ENCODE data around the gene ITK. TPM values are rescaled to one million over a fixed set of nuclear protein-coding genes. Genes with fewer than 3 reads are reported as not detected.

Gene ITK
- total RNA-seq, 1 donor from 2014 or later = 0.70 TPM

DNA sequence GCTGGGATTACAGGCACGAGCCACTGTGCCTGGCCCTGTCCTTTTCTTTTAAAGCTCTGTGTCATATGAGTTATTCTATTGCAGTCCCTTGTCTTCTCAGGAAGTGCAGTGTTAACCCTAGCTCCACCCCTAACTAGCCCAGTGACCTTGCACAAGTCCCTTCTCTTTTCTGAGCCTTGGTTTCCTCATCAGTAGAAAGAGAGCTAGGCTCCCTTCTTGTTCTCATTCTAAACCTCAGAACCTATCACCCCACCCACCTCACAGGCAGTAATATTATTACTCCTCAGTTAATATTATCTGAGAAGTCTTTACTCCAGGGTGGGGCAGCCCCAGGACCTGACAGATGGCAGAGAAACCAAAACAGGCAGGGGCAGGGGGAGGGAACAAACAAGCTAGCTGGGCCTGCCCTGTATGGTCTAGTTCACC is 92.5 kb downstream of the ITK start:
- ATAC-seq = no peak
- DNase-seq (ENCODE audit: low spot score) = no peak

DNA sequence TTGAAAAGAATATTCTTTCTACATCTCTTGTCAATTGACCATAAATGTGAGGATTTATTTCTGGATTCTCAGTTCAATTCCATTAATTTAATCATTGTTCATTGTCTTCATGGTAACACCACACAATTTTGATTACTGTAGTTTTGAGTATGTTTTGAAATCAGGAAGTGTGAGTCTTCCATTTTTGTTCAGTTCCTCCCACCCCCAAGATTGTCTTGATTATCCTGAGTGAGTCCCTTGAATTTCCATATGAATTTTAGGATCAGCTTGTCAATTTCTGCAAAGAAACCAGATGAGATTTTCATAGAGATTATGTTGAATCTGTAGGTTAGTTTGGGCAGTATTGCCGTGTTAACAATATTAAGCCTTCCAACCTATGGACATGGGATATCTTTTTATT is 94.8 kb downstream of the ITK start:
- DNase-seq (ENCODE audit: low spot score) (no peak), ATAC-seq (no peak)

DNA sequence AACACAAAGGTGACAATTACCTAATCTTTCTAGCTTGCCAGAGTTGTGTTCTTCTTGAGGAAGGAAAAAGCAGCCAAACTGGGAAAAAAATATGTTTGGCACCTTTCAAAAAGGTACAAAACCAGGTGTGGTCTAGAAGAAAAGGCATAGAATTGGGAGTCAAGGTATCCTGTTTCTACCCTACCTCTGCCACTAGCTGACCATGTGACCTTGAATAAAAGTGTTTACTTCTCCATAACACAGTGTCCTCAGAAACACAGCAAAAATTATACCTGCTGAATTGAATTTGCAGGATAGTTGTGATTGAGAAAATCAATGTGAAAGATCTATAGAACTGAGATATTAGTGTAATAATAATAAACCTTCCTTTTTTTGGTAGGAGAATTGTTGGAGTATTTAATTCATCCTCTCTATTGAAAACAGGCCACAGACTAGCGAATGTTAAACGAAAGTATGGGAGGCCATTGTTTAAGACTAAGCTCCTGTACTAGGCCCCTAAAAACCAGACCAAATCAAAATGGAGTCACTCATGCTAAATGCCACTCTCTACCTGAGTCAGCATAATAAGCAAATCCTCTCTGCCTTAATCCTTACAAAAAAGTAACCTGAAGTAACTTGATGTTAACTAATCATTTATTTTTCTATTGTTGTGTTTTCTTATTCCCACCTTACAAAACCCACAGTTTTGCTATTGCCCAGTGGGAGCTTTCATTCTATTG is 97.8 kb downstream of the ITK start:
- no peak for ATAC-seq

DNA sequence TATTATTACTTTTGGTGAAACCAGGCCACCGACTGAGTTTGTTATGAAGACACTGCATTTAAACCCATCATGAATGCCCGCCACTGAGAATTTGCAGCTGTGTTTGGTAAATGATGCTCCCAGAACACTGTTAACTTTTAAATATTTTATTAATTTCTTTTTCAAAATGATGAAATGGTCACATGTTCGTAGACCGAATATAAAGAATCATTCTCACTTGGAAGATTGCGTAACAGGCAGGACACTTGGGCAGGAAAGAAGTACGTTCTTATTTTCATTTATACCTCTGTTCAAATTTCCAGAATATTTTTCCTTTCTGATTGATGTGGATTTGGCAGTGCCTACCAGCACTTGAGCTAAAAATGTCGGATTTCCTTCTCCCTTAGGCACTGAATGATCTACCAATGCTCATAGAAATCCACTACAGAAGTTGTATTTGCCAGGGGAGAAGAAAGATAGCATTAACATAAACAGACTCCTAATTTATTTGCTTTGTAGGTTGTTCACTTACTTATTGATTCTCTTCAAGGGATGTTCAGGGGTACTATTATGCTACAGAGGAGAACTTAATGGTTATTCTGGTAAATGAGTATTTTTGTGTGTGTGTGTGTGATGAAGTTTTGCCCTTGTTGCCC is 99.1 kb downstream of the ITK start:
- DNase-seq (ENCODE audit: low spot score) (no peak), ATAC-seq (no peak)

More for the DNA sequence above, 97.8 kb downstream of the ITK start:
- no peak for DNase-seq (ENCODE audit: low spot score)

DNA sequence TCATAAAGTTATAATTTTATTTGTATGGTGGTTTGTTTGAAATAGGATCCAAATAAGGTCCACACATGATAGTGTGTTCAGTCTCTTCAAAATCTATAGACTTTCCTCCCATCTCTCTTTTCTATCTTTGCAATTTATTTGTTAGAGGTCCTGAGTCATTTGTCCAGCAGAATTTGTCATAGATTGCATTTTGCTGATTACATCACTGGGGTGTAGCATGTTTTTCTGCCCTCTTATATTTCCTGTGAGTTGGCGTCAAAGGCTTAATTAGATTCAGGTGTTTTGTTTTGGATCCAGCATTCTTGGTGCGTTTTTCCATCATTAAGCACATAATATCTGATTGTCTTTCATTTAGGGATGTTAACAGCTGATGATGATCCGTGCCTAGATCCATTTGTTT is 100.3 kb downstream of the ITK start:
- ATAC-seq (no peak), DNase-seq (ENCODE audit: low spot score) (no peak)

DNA sequence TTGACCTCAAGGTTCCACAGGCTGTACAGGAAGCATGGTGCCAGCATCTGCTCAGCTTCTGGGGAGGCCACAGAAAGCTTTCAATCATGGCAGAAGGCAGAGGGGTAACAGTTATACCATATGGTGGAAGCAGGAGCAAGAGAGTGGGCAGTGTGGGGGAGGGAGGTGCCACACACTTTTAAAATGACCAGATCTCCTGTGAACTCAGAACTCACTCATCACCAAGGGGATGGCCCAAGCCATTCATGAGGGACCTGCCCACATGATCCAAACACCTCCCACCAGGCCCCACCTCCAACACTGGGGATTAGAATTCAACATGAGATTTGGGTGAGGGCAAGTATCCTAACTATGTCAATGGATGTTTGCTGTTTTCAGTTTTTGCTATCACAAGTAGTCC is 101.5 kb downstream of the ITK start:
- DNase-seq (ENCODE audit: low spot score) (no peak), ATAC-seq (no peak)

DNA sequence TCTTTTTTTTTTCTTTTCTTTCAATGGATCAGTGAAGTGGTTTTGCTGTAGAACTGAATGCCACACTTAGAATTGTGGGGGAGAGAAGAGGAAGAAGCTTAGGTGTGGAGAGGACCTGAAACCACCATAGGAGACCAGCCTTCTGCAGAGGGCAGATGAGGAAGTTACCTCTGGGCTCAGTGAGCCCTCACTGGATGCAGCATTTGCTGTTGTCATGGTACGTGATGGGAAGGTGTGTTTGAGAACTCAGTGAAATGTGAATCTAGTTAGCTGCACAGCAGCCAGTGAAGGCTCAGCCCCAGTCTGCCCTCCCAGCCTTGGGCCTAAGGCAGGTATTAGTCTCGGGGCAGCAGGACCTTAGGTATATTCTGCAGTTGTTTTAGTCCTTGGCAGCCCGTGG is 102.8 kb downstream of the ITK start:
- DNase-seq (ENCODE audit: low spot score) = no peak
- no peak for ATAC-seq

DNA sequence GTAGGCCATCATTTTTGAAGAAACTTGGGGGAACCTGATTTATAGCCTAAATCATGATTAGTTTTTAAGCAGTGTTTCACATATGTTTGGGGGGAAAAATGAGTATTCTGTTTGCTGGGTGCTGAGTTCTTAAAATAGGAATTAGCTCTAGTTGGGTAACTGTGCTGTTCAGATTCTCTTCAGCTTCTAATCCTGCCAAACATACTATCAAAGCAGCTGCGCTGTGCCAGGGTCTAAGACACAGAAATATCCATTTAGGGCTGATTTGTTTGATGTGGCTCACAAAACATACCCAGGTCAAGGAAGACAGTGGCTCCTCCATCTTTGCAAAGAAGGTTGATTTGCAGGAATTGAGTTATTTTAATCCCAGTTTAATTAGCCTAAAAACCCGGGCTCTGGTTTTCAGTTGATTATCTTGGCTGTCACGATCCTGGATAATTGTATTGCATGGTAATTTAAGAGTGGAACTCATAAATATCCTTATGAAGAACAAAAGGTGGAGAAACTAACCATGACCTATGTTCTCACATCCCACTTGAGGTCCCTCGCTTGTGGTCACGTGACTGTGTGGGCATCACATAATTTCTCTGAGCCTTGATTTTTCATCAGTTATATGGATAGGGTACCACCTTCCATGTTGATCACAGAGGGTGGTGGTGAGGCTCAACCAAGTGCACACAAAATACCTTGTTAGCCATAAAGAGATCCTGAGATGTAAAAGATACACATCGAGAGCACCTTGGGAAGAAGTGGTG is 104.0 kb downstream of the ITK start:
- no peak for ATAC-seq
- no peak for DNase-seq (ENCODE audit: low spot score)

DNA sequence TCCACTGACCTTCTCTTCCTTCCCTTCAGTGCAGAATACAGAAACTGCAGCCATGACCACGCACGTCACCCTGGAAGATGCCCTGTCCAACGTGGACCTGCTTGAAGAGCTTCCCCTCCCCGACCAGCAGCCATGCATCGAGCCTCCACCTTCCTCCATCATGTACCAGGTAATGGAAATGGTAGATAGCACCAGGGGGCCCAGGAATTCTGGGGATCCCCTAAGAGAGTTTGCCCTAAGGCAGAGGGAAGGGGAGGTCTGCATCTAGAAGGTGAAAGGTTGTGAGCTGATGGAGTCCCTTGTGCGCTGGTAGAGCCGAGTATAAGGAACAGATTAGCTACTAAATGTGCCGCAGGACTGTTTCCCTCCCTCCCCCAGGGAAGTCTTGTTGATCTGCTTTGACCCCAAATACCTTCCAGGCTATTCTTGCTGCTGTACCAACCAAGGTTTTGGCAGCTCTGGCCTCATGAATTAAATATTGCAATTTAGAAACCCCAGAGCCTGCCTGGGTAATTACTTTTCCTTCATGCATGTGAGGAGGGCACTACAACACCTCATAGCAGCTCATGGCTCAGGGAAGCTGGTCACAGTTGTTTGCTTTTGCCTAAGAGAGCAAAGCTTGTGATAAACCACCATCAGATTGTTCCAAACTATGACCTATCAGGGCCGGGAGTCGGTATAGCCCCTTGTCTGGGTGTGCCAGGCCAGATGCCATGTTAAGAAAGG is 104.8 kb downstream of the ITK start:
- DNase-seq (ENCODE audit: low spot score) (no peak), ATAC-seq (peak; percentile 51)

DNA sequence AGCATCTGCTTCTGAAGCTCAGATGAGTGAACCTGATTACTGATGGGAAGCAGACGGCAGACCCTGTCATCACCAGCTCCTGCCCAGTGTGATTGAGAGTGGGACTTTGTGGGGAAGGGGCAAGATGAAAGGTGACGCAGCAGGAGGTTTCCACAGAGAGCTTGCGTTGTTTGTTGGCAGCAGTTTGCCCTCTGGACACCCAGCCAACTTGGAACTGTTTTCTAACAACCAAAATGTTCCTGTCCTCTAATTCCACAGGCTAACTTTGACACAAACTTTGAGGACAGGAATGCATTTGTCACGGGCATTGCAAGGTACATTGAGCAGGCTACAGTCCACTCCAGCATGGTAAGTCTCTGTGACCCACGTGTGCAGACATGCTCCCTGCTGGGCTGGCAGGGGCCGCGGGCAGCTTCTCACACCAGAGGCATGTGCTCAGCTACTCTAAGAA is 106.1 kb downstream of the ITK start:
- ATAC-seq (peak; percentile 69), DNase-seq (ENCODE audit: low spot score) (peak; percentile 89)

DNA sequence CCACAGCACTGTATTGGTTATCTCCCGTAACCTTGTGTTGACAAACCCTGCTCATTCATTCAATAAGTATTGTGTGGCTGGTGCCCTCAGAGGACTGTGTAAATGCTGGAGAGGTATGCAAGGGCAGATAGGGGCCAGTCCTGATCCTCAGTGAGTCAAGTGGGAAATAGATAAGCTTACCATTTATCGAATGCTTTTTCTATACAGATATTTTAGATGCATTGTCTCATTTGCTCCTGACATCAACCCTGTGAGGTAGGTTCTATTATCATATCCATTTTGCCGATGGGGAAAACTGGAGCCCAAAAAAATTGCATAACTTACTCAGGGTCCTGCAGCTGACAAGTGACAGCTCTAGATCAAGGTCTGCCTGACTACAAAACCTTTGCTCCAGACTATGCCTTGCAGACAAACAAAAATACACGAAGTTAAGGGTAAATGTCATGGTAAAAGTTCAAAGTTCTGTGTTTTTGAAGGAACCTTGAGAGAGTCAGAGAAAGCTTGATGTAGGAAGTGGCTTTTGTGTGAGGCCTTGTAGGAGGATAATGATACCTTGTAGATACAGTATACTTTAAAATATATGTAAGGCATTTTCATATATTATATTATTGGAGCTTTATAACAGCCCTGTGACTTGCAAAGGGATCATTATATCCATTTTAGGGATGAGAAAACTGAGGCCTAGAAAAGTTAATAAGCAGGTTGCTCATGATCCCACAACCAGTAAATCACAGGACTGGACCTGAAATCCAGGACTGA is 107.9 kb downstream of the ITK start:
- ATAC-seq = peak; percentile 18

DNA sequence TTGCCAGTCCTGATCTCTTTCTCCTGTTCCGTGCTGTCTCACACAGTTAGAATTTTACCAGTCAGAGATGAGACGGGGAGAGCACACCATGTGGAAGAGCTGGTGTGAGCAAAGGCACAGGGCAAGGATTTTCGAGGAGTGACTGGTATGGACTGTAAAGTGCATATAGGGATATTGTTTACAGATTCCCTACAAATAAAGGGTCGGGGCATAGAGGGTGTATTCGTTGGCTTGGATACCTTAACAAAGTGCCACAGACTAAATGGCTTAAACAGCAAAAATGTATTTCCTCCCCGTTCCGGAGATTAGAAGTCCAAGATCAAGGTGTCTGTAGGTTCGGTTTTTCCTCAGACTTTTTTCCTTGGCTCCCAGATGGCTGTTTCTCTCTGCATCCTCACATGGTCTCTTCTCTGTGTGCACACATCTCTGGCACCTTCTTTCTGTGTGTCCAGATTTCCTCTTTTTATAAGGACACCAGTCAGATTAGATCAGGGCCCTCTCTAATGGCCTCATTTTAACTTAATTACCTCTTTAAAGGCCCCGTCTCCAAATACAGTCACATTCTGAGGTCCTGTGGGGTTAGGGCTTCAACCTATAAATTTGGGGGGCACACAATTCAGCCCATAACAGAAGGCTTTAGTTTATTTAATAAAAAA is 108.7 kb downstream of the ITK start:
- ATAC-seq (no peak), DNase-seq (ENCODE audit: low spot score) (no peak)

More for the DNA sequence above, 107.9 kb downstream of the ITK start:
- DNase-seq (ENCODE audit: low spot score) = no peak

DNA sequence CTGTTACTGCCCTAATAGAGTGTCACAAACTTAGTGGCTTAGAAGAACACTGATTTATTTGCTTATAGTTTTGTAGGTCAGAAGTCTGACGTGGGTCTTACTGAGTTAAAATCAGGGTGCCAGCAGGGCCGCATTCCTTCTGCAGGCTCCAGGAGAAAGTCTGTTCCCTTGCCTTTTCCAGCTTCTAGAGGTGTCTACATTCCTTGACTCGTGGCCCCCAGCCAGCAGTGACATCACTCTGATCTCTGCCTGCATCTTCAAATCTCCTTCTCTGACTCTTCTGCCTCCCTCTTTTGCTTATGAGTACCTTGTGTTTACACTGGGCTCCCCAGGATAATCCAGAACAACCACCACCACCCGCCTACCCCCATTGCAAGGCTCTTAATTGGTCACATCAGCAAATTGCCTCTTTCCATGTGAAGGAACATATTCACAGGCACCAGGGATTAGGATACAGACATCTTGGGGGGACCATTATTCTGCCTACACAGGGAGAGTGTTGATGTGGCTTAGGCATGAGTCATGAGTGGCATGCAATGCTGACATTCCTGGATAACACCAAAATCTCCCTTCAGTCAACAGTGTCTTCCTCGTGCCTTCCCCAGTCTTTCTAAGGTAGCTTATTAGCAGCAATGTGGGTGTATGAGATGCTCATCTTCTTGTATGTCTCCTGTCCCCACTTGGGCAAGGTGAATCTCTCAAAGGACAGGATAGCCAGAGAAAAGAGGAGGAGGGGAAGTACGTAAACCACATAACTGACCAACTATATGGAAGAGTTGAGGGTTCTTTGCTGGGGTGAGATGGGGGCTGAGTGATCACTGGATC is 109.7 kb downstream of the ITK start:
- DNase-seq (ENCODE audit: low spot score) = no peak
- ATAC-seq = no peak

DNA sequence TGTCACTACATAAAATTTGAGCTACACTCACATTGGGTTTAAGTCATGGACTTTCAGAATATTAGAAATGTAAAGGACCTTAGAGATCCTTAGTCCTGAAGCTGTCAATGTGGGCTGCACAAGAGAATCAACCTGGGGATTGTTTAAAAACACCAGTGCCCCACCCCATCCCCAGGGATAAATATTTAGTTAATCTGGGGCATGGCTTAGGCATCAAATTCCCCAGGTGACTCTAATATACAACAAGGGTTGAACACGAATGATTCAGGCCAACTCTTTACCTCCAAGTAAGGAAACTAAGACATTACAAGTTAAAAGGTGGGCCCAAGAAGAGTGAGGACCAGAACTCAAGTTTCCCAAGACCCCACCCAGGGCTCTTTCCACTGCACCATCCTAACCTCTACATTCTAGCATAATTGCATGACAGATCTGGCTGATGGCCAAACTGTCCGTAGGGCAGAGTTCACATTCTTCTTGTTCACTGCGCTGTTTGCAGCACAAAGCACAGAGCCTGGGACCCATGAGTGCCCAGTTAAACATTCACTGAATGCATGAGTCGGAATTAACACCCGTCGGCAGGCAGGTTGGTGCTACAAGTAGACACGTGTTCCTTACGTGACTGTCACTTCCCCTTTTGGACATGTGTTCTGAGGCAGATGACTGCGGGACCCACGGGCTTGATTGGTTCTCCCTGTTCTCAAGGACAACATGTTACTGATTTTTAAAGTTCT is 110.5 kb downstream of the ITK start:
- ATAC-seq = peak; percentile 69
- DNase-seq (ENCODE audit: low spot score) = peak; percentile 90

DNA sequence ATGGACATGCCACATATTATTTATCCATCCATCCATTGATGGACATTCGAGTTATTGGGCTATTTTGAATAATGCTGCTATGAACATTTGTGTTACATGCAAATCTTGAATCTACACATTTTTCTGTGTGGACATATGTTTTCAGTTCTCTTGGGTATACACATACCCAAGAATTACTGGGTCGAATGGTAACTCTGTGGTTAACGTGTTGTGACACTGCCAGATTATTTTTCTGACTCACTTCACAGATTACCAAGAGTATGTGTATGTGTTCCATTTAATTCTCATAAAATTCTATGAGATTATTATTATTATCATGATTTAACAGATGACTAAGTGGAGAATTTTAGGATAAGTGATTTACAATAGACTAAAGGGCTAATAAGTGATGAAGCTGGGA is 112.0 kb downstream of the ITK start:
- no peak for DNase-seq (ENCODE audit: low spot score)
- ATAC-seq = no peak

DNA sequence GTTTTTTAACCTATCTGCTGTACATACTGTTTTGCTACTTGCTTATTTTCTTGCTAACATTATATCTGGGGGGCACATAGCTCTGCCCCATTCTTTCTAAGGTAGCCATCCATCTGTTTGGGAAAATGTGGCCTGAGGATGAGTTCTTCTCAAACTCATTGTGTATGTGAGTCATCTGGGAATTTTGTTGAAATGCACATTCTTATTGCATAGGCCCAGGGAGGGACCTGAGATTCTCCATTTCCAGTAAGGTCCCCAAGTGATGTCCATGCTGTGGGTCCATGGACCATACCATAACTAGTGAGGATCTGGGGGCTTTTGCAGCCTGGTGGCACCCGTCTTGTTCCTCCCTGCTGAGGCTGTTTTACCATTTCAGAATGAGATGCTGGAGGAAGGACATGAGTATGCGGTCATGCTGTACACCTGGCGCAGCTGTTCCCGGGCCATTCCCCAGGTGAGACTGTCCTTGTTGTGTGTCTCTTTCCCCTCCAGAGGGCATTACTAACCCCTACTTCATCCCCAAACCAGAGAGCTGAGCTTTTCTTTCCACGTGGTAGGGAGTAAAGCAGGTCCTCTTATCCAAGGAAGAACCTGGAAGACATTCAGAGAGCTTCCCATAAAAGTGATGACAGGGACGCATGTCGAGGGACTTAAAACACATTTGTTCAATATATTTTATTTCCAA is 113.9 kb downstream of the ITK start:
- ATAC-seq = peak; percentile 61

DNA sequence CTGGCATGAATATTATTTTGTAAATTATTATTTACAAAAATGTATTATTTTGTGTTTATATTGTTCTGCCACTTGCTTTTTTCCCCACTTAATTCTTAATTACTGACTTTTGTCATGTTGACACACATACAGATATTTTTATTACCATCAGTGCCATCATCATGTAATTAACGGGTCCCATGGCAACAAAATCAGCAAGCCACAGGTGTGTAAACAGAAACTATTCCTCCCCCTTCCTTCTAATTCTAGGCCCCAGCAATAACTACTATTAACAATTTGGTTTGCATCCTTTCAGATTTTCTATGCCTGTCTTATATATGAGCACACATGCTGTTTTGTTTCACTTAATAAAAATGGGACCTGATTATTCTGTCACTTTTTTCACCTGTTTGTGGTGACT is 114.6 kb downstream of the ITK start:
- ATAC-seq (no peak), DNase-seq (ENCODE audit: low spot score) (no peak)

More for the DNA sequence above, 113.9 kb downstream of the ITK start:
- no peak for DNase-seq (ENCODE audit: low spot score)

DNA sequence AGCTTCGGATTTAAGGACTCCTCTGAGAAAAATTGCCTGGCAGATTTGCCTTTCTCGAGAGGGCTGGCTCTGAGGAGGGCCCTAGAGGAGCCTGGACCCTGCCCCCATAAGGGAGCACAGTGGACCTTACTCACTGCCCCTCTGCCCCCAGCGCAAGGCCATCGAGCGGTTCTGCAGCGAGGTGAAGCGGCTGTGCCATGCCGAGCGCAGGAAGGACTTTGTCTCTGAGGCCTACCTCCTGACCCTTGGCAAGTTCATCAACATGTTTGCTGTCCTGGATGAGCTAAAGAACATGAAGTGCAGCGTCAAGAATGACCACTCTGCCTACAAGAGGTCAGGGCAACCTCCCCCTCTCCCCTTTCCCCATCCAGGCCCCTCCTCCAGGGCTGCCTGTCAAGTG is 119.9 kb downstream of the ITK start:
- peak; percentile 88 for ATAC-seq
- peak; percentile 95 for DNase-seq (ENCODE audit: low spot score)
